HG03432 (cell line): ENCODE measurements around the gene OR52N1.

ENCODE experiments used
- ATAC-seq: cut with Tn5 transposase; IDR thresholded peaks from one replicate; pipeline ENCODE4 v1.9.1; 2021; ENCODE audit warnings: mild to moderate bottlenecking, moderate library complexity; ENCODE audit not compliant: unreplicated experiment

OR52N1 gene

DNA sequence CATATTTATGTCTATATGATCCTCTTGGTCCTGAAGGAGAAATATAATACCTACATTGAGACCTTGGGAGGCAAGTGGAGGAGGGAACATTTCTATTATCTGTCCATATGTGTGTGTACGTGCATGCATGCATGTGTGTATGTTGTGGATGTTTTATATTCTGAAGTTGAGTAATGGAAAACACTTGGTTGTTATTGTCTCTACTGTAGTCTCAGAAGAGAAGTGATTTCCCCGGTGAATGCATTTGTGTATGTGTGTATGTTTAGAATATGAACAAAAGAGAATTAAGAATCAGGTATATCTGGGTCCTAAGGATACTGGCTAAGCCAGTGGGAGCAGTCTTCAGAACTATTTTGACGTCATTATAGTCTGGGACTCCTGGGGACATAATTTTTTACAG, at the start of gene OR52N1:
OR52N1 (minus strand) TSS at position 101 of the 400 bp plus-strand sequence. CDS start 2,449 bp downstream, outside the sequence.
- no peak for ATAC-seq

DNA sequence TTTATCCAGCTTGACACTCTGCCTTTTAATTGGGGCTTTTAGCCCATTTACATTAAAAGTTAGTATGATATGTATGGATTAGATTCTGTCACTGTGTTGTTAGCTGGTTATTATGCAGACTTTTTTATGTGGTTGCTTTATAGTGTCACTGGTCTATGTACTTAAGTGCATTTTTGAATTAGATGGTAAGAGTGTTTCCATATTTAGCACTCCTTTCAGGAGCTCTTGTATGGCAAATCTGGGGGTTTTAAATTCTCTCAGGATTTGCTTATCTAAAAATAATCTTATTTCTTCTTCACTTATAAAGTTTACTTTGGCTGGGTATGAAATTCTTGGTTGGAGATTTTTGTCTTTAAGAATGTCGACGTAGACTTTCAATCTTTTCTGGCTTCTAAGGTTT, 46.6 kb upstream of the OR52N1 start:
- no peak for ATAC-seq

DNA sequence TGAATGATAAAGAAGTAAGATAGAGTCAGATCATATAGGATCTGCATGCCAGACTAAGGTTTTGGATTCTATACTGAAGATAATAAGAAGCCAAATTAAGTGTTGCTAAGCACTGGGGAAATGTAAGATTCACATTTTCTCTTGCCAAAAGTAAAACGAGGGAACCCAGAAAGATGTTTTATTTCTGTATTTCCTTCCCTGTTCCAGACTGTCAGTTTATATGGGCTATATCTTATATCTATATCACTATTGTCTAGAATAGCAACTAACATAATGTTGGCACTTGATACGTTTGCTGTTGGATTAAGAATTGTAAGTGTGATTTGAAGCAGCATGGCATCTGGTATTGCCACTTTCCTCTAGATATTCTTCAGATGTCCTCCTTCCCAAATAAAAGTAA, 42.4 kb upstream of the OR52N1 start:
- no peak for ATAC-seq

DNA sequence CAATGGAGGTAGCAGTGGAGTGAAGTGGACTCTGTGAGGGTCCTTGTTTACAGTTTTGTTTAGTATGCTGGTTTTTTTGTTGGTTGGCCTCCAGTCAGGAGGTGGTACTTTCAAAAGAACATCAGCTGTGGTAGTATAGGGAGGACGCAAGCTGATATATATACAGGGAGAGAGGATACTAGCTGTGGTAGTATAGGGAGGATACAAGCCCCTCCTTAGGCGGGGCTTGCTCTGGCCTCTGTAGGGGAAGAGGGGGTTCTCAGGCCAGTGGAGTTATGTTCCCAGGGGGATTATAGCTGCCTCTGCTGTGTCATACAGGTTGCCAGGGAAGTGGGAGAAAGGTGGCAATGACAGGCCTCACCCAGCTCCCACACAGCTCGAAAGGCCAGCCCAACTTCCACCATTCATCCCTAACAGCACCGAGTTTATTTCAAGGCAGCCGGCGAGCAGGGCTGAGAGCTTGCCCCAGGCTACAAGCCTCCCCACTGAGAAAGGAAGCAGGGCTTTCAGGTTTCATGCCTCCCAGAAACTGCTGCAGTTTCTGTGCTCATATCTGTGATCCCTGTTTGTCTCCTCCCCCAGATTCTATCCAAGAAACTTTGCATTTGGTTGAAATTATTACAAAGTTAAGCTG, 40.2 kb upstream of the OR52N1 start:
- no peak for ATAC-seq

DNA sequence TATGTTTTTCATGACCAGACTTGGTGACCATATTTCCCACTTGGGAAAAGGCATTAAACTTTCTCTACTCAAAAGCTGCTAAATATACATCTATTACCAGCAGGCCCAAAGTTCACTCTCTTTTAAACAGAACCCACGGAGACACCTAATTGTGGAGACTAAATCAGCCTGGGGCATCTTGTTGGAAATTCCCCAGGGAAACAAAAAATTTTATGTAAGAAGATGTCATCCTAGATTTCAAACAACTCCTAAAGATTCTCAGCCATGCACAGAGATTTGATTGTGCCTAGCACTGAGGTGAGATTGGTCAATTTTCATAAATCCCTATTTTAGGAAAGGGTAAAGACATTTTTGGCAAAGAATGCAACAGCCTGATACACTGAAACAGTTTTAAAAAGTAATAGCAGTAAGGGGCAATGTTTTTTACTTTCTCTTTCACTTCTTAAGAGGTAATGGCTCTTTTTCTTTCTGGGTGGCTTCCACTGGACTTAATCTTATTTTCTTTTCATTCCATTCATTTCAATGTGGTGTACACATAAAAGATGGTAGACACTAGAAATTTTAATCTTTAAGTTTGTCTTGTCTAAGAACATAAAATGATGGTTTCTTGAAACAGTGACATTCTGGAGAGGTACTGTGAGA, 27.3 kb upstream of the OR52N1 start:
- peak; percentile 70 for ATAC-seq

DNA sequence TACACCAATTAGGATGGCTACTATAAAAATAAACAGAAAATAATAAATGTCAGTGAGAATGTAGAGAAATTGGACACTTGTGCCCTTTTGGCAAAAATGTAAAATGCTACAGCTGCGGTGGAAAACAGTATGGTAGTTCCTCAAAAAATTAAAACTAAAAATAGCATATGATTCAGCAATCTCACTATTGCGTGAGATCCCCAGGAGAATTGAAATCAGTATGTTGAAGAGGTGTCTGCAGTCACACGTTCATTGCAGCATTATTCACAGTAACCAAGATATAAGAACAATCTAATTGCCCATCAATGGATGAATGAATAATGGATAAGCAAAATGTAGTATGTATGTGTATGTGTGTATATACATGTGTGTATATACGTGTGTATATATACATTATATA, 24.5 kb upstream of the OR52N1 start:
- ATAC-seq: peak; percentile 46

DNA sequence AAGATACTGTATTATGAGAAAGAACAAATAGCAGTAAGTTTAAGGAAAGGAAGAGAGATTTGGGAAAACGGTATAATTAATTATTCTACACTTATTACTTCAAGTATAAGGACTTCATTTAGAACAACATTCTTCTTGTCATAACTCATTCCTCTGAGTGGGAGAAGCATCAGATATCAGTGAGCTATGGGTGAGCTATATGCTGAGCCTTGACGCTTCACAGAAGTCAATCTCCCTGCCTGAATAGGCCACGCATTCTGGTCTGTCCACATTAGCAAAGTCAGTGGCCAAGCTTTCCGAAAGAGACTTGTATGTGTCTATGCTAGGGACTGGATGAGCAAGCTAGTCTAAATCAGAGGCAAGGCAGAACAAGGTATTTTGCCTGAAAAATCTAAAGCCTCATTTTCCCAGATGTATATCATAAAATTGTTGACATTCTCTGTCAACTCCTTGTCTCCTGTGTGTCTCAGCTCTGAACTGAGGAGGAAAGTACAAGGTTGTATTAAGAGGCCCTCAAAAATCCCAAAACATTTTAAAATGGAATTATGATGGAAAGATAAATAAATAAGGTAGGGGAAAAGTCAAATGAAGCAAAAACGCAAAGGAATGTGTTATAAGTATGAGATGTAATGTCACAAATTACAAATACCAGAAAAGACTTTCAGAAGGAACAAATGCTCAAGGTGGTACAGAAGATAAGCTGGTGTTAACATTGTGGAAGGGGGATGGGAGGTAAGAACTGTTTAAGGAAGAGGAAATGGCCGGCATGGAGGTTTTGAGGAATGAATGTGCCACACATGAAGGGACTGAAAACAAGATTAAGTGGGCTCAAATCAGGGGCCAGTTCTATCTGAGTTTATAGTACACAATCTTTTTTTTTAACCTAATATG, 19.1 kb upstream of the OR52N1 start:
- ATAC-seq: no peak

DNA sequence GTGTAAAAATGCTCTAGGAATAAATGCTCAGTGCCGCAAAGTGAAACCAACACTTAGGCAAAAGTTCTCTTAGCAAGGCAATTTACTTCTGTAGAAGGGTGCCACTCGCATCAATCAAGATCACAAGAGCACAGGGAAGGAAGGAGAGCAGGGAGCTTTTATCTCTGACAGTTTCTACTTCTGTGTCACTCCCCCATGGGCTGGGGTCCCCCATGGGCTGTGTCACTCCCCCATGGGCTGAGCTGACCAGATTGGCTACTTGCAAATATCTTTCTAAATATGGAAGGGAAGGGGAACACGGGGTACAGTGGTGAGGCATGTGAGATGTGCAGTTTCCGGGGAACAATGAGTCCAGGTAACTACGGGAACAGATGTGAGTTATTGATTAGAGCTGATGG, 18.1 kb upstream of the OR52N1 start:
- ATAC-seq: peak; percentile 23

DNA sequence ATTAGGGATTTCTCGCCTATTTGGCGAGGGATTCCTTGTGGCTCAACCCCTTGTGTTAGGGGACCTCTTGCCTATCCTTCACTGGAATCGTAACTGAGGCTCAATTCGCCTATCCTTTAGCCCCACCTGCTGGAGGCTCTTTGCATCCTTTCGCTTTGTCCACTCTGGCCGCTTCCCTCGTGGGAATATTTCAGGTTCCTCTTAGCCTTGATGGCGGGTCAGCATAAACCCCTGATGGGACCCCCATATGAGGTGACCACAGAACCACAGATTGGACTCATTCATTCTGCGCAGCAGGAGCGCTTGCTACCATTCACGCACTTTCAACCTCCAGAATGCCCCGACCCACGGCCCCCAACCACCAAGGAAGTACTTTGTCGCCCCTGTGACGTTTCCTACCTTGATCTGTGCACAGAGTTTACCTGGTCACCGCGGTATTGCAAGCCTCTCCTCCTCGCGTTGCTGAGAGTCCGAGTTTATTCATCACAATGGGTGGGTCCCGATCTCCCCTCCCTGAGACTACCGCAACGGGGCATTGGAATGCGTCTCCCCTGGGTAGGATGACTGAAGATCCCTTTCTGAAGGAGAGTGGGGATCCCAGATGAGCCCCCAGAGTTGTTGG, 17.5 kb upstream of the OR52N1 start, which contains the start of gene OR52N2:
OR52N2 (plus strand) TSS at position 425 of the 622 bp plus-strand sequence. CDS start 11,412 bp downstream, outside the sequence.
- ATAC-seq: peak; percentile 95

DNA sequence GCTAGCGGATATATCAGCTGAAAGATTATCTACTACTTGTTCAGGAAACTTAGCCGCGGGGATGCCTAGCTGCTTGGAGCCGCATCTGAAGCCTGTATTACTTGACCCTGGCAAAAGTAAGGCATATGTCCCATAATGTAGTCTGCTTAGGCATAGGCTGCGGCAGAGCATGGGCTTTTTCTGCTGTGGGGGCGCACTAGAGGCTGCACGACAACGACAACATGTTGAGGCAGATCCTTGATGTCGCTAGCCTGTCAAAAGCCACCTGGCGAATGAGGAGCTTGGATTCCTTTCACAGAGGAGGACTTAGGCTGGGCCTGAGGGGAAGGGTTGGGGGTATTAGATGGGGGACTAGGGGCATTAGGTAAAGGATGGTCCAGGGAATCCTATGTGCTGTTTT, 16.5 kb upstream of the OR52N1 start:
- ATAC-seq: no peak

DNA sequence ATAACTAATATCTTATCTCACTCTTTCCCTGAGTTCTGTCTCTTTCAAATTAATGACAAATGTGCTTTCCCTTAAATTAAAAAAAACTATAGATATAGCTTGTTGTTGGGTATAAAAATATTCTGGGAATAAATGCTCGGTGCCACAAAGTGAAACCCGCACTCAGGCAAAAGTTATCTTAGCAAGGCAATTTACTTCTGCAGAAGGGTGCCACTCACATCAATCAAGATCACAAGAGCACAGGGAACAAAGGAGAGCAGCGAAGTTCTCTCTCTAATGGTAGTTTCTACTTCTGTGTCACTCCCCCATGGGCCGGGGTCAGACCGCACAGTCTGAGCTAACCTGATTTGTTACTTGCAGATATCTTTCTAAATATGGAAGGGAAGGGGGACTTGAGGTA, 12.9 kb upstream of the OR52N1 start:
- no peak for ATAC-seq

DNA sequence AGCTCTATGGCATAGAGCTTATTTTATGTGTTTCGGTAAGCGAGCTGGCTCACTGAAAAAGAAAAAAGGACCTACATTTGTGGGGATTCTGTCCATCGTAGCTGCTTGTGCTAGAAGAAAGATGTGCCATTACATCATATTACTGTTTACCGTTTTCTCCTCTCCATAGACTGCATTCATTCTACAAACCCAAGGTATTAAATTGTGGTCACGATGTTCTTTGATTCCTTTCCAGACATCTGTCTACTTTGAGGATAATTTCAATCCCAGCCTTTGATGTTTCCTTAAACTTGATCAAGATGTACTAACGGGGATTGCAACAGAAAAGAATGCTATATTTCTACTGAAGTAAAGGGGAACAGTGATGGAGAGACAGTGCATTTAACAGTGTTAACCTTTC, 5.5 kb upstream of the OR52N1 start:
- ATAC-seq: no peak

DNA sequence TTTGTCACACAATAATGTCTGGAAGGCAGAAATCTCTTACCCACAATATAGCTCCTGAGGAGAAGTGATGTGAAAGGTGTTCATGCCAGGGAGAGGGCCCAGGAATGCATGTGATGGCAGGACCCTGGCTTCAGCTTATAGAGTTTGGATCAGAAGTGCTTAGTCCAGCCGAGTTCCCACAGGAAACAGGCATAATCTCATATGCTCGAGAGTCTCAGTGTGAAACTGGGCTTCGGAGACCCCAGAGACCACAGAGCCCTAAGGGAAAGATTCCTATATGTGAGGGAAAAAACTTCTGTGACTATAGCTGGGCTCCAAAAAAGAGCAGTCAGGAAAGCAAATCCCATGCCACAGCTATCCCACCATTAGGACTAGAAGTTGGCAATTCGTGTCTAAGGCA, 7.8 kb downstream of the OR52N1 start, which contains the start of gene OR52N5:
OR52N5 (minus strand) TSS at position 101 of the 400 bp plus-strand sequence. CDS start 4,721 bp downstream, outside the sequence.
- ATAC-seq: no peak

DNA sequence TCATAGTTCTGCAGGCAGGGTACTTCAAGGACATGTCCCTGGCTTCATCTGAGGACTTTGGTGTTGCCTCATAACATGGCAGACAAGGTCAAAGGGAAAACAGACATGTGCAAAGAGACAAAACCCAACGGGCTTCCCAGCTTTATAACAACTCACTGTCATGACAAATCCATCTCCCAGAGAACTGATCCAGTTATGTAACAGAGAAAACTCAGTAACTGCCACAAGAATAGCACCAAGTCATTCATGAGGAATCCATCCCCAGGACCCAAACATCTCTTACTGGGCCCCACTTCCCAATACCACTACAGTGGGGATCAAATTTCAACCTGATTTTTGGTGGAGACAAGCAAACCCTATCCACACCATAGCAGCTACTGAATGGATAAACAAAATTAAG, 24.0 kb downstream of the OR52N1 start:
- no peak for ATAC-seq

DNA sequence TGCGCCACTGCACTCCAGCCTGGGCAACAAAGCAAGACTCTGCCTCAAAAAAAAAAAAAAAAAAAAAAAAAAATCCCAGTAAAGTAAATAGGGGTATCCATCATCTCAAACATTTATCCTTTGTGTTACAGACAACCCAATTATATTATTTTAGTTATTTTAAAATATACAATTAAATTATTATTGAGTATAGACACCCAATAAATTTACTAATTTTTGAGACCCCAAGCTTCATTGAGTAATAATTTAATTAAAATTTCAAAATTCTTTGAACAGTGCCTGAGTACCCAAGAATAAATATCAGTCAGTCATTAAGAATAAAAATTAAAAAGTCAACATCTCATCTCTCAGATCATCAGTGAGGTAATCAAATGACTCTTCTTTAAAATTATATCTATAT, 37.1 kb downstream of the OR52N1 start, which contains the start of gene OR52N4:
OR52N4 (plus strand) TSS at position 301 of the 400 bp plus-strand sequence. CDS start 498 bp downstream, outside the sequence.
- ATAC-seq: no peak

DNA sequence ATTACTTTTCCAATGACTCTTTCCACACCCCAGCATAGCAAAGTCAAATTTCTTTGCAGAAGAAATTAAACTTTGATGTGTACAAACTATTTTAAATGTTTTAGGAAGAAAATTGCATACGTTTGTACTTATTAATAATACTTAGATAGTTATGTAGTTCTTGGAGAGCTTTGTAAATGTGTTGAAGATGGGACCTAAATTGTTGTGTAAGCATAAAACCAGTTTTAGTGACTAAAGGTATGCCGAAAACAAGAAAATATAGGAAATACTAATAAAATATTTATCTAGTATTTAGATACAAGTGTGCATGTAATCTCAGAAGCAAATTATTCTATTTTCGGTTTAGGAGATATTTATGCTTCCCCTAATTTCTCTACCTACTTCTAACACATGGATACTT, 41.2 kb downstream of the OR52N1 start:
- ATAC-seq: no peak

DNA sequence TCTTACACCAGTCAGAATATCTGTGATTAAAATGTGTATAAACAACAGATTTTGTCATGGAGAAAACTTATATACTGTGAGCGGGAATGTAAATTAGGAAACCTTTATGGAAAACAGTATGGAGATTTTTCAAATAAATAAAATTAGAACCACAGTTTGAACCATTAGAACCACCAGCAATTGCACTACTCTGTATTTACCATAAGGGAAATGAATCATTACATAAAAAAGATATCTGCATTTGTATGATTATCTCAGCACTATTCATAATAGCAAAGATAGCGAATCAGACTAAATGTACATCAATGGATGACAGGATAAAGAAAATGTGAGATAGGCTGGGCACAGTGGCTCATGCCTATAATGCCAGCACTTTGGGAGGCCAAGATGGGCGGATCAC, 44.5 kb downstream of the OR52N1 start:
- ATAC-seq: no peak

DNA sequence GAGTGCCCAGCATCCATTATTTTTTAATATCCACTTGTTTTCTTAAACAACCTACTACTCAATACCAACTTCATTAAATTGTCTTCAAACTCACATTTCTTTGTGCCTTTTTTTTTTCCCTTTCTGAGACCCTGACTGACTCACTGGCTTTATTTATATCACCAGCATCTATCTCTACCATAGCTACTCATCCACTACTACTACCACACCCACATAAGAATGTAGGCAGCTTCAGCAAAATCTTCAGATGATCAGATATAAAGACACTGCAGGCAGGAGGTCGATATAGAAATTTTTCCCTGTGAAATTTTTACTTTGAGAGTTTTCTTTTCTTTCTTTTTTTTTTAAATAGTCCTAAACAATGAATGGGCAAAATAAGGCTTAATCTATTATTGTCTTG, 52.6 kb downstream of the OR52N1 start:
- ATAC-seq: no peak

DNA sequence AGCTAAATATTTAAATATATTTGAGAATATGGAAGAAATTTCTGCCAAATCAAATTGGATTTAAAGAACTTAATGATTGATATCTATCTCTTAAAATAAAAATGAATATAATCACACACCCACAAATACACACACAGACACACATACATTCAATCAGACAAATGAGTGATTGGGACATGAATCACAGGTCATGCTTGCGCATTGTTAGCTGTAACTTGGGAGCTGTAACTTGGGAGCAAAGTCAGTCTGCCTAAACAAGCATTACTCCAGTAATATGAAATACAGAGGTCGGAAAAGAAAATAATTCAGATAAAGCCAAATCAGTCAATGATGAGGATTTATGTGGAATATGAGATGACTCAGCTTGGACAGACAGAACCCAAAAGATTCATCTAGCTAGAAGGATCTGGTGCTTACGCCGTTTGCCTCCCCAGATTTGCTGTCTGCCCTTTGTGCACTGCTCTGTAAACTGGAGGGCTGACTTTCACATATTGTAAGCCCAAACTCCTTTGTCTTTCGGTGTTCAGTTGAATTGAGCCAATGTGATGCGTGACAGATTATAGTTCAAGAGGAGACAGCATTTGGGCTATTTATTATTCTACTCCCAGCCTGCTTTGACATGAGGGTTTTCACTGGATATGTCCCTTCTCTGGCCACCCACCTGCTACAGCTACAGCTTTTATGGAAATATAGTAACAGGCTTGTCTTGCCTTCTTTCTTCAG, 53.2 kb downstream of the OR52N1 start:
- no peak for ATAC-seq

DNA sequence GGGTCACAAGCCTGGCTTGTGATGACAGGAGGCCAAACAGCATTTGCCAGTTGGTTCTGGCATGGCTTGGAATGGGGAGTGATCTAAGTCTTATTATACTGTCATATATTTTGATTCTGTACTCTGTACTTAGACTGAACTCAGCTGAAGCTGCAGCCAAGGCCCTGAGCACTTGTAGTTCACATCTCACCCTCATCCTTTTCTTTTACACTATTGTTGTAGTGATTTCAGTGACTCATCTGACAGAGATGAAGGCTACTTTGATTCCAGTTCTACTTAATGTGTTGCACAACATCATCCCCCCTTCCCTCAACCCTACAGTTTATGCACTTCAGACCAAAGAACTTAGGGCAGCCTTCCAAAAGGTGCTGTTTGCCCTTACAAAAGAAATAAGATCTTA, 54.0 kb downstream of the OR52N1 start:
- no peak for ATAC-seq
